A549 (cell line): ENCODE measurements around the gene EXT2. TPM values are rescaled to one million over a fixed set of nuclear protein-coding genes. Genes with fewer than 3 reads are reported as not detected.

ENCODE experiments used
- ATAC-seq, 2 experiments: fragments of 200-7000 bp in 1 of 2; fragments of >200 bp in 1 of 2; cut with Nextera tagmentation in 1 of 2; cut with Tn5 transposase in 1 of 2; 3 replicates each; pipeline versions ENCODE4 v1.8.0 to v1.9.1; 2018 to 2020; ENCODE audit warnings: mild to moderate bottlenecking in 1 of 2, moderate library complexity in 1 of 2
- CTCF ChIA-PET: fragments of 300-600 bp; sonication (Branson Sonifier 250); formaldehyde crosslinking; extraction: SDS; loops from one replicate; lab custom pipeline; 2021; ENCODE audit warnings: antibody characterized with exemption, inconsistent platforms; lab: Yijun Ruan, JAX
- POLR2A ChIA-PET: fragments of 350-600 bp; formaldehyde crosslinking; extraction: SDS; loops from one replicate; lab custom pipeline; 2021; ENCODE audit warnings: antibody characterized with exemption, inconsistent platforms; lab: Yijun Ruan, JAX
- DNase-seq, 2 experiments: peaks; one replicate each; pipeline versions ENCODE4 v3.0.0 to v3.0.0-alpha.2; 2011 to 2016; ENCODE audit warnings: low read depth in 1 of 2, low spot score in 1 of 2
- FAIRE-seq: peaks from 2 replicates; lab custom pipeline; 2011; peaks lifted over from hg19 to GRCh38; lab: Jason Lieb, UNC
- H3K27ac ChIP-seq, 2 experiments: fragments of >200 bp; sonication (Bioruptor Twin); formaldehyde crosslinking; 3 replicates each; pipeline ENCODE4 v1.5.1; 2016 to 2017
- H3K4me1 ChIP-seq: fragments of >200 bp; sonication (Bioruptor Twin); formaldehyde crosslinking; 3 replicates; pipeline ENCODE4 v1.6.1; 2016
- H3K4me2 ChIP-seq: fragments of >200 bp; sonication (Bioruptor Twin); formaldehyde crosslinking; 3 replicates; pipeline ENCODE4 v1.6.1; 2016
- H3K4me3 ChIP-seq: fragments of >200 bp; sonication (Bioruptor Twin); formaldehyde crosslinking; 3 replicates; pipeline ENCODE4 v1.5.1; 2016
- H3K9me3 ChIP-seq: fragments of >200 bp; sonication (Bioruptor Twin); formaldehyde crosslinking; 3 replicates; pipeline ENCODE4 v1.6.1; 2016
- ATOH8 ChIP-seq: fragments of 250-450 bp; sonication (Bioruptor Pico); IDR thresholded peaks from 2 replicates; pipeline ENCODE4 v1.5.0; 2020; ENCODE audit warnings: low read depth, mild to moderate bottlenecking, moderate library complexity
- BCL3 ChIP-seq: fragments of >200 bp; sonication (Bioruptor Twin); formaldehyde crosslinking; IDR thresholded peaks from 3 replicates; pipeline ENCODE4 v1.6.1; 2016
- BHLHE40 ChIP-seq: IDR thresholded peaks from 2 replicates; pipeline ENCODE4 v1.6.1; 2012; ENCODE audit warnings: low read depth, low read length, inconsistent platforms
- CHD2 ChIP-seq: fragments of 150-350 bp; IDR thresholded peaks from 2 replicates; pipeline ENCODE4 v1.6.1; 2014; ENCODE audit warnings: low read length; ENCODE audit not compliant: partially characterized antibody
- CHD4 ChIP-seq: fragments of 200-600 bp; sonication (generic); IDR thresholded peaks from 2 replicates; pipeline ENCODE4 v1.6.1; 2016; ENCODE audit warnings: antibody characterized with exemption, mild to moderate bottlenecking, borderline replicate concordance
- CTCF ChIP-seq: fragments of >200 bp; sonication (Bioruptor Twin); formaldehyde crosslinking; IDR thresholded peaks from 3 replicates; pipeline ENCODE4 v1.5.1; 2016
- EP300 ChIP-seq, 2 experiments: fragments of >200 bp; sonication (Bioruptor Twin); formaldehyde crosslinking; IDR thresholded peaks; 2 replicates in 1 of 2; 3 replicates in 1 of 2; pipeline ENCODE4 v1.6.1; 2016 to 2017
- HEYL ChIP-seq: fragments of 250-450 bp; sonication (Bioruptor Pico); IDR thresholded peaks from 2 replicates; pipeline ENCODE4 v1.8.0; 2021; ENCODE audit warnings: mild to moderate bottlenecking, moderate library complexity
- HOXA7 ChIP-seq: fragments of 250-450 bp; sonication (Bioruptor Pico); IDR thresholded peaks from 2 replicates; pipeline ENCODE4 v1.5.0; 2020; ENCODE audit warnings: mild to moderate bottlenecking, moderate library complexity
- HOXB5 ChIP-seq: fragments of 250-450 bp; sonication (Bioruptor Pico); IDR thresholded peaks from 2 replicates; pipeline ENCODE4 v1.5.0; 2020; ENCODE audit warnings: mild to moderate bottlenecking, moderate library complexity
- JUNB ChIP-seq: fragments of >200 bp; sonication (Bioruptor Twin); formaldehyde crosslinking; IDR thresholded peaks from 2 replicates; pipeline ENCODE4 v1.6.1; 2016
- KDM5A ChIP-seq: fragments of 200-600 bp; sonication (generic); IDR thresholded peaks from 2 replicates; pipeline ENCODE4 v1.6.1; 2016; ENCODE audit warnings: antibody characterized with exemption, mild to moderate bottlenecking
- MAZ ChIP-seq: fragments of 150-350 bp; IDR thresholded peaks from 2 replicates; pipeline ENCODE4 v1.6.1; 2014; ENCODE audit warnings: antibody characterized with exemption, low read depth, low read length, borderline replicate concordance
- MYC ChIP-seq: IDR thresholded peaks from 2 replicates; pipeline ENCODE4 v1.6.1; 2012; ENCODE audit warnings: mild to moderate bottlenecking, inconsistent platforms, low read length, improper control_type of control experiment, borderline replicate concordance
- NFE2L2 ChIP-seq: fragments of 150-350 bp; conservative IDR thresholded peaks from 2 replicates; pipeline ENCODE4 v1.6.1; 2014; ENCODE audit warnings: low read length
- NPAS2 ChIP-seq: fragments of 250-450 bp; sonication (Bioruptor Pico); IDR thresholded peaks from 2 replicates; pipeline ENCODE4 v1.8.0; 2022; ENCODE audit warnings: mild to moderate bottlenecking, moderate library complexity, borderline replicate concordance
- POLR2A ChIP-seq: IDR thresholded peaks from 2 replicates; pipeline ENCODE4 v1.6.1; 2012; ENCODE audit warnings: mild to moderate bottlenecking, low read length
- RAD21 ChIP-seq, 2 experiments: fragments of >200 bp in 1 of 2; sonication (Bioruptor Twin) in 1 of 2; formaldehyde crosslinking in 1 of 2; IDR thresholded peaks in 1 of 2; conservative IDR thresholded peaks in 1 of 2; 2 replicates in 1 of 2; 3 replicates in 1 of 2; pipeline ENCODE4 v1.6.1; 2012 to 2018; ENCODE audit warnings: inconsistent platforms in 1 of 2
- REST ChIP-seq: fragments of 200-600 bp; sonication (generic); IDR thresholded peaks from 2 replicates; pipeline ENCODE4 v1.6.1; 2016; ENCODE audit warnings: antibody characterized with exemption, mild to moderate bottlenecking, moderate library complexity
- RNF2 ChIP-seq: fragments of 200-600 bp; sonication (generic); IDR thresholded peaks from 2 replicates; pipeline ENCODE4 v1.6.1; 2016; ENCODE audit warnings: low read depth, mild to moderate bottlenecking, antibody characterized with exemption, moderate library complexity, borderline replicate concordance
- SMC3 ChIP-seq: fragments of >200 bp; sonication (Bioruptor Twin); formaldehyde crosslinking; IDR thresholded peaks from 3 replicates; pipeline ENCODE4 v1.6.1; 2018; ENCODE audit warnings: inconsistent platforms
- TFCP2L1 ChIP-seq: fragments of 250-450 bp; sonication (Bioruptor Pico); IDR thresholded peaks from 2 replicates; pipeline ENCODE4 v1.5.0; 2021; ENCODE audit warnings: mild to moderate bottlenecking
- TP53 ChIP-seq: fragments of 250-450 bp; sonication (Bioruptor Pico); IDR thresholded peaks from 2 replicates; pipeline ENCODE4 v1.5.0; 2021; ENCODE audit warnings: mild to moderate bottlenecking, moderate library complexity
- ZFP36 ChIP-seq: fragments of 450-650 bp; IDR thresholded peaks from 2 replicates; pipeline ENCODE4 v1.6.1; 2014; ENCODE audit warnings: borderline replicate concordance; ENCODE audit not compliant: partially characterized antibody
- WGBS: methylation state at CpG from one replicate; pipeline ENCODE4 v1.1.6; 2017; ENCODE audit errors: missing lambda C conversion rate; 5-methylcytosine and 5-hydroxymethylcytosine counted together
- polyA plus RNA-seq, 4 experiments: library from polyadenylated mRNA; depleted of rRNA in 3 of 4; stranded (reverse); fragments of >200 nt; fragmentation: RNase III in 1 of 4; extraction: RNeasy Plus Mini Kit Qiagen cat#74134 plus additional on column Dnase treatment in 1 of 4; gene quantifications; 2 replicates in 3 of 4; 3 replicates in 1 of 4; pipeline ENCODE4 v1.2.3, GENCODE V29; 2011 to 2017

Gene EXT2
- polyA plus RNA-seq, 2 of the 4 experiments (the other 2 are of a cell fraction): 56.5 to 77.3 TPM

GRCh38 chr11:44285756-44286155, 190.3 kb downstream of the EXT2 start:
- ATAC-seq: peak in 1 of 2 experiments; percentile 41; a peak in 3 of 6 replicates
- DNase-seq: no peak
- no peak overlapping the region for H3K4me2 ChIP-seq
- POLR2A ChIA-PET: interaction anchor here (0.7 kb wide), 1 partner anchor 31 kb away, joined by 3 read pairs; no protein-coding TSS in a partner anchor
- no peak for TF ChIP-seq TP53
- TF ChIP-seq POLR2A: no peak
- H3K4me1 ChIP-seq: peaks cover 46% of the 10 kb centered on the region
- 45% methylated on average over 2 of the region's 2 CpGs for whole genome bisulfite sequencing
- CTCF ChIA-PET: interaction anchor here (0.6 to 9.1 kb wide), 60 partner anchors 8 to 641 kb away, joined by 3 to 152 read pairs (median 5); partner anchors contain the start of genes ALX4, C11orf96 and CD82
- no peaks in the 10 kb centered on the region for H3K9me3 ChIP-seq
- H3K27ac ChIP-seq: peak overlapping the region in 1 of 2 experiments; percentile 78; a peak in 3 of 6 replicates
- H3K4me3 ChIP-seq: no peak overlapping the region
- no peak for FAIRE-seq

GRCh38 chr11:44286268-44286880, 190.9 kb downstream of the EXT2 start:
- ChIA-PET CTCF (interaction anchor here (0.6 to 9.1 kb wide), 64 partner anchors 9 to 641 kb away, joined by 3 to 152 read pairs (median 5); partner anchors contain the start of genes ALX4, C11orf96 and CD82), POLR2A (interaction anchor here (0.7 kb wide), 1 partner anchor 31 kb away, joined by 3 read pairs; no protein-coding TSS in a partner anchor)
- H3K4me1 ChIP-seq: peaks cover 47% of the 10 kb centered on the region
- no peaks in the 10 kb centered on the region for H3K9me3 ChIP-seq
- no peak overlapping the region for H3K4me3 ChIP-seq
- 60% methylated on average over 10 of the region's 10 CpGs for WGBS
- peak; percentile 78 to 88; a peak in 4 of 6 replicates for ATAC-seq
- TF ChIP-seq RAD21 (conservative IDR thresholded peaks at IDR 0.05 in 1 of 2, IDR thresholded peaks at IDR 0.05 in 1 of 2) (peak; percentile 95 to 96), RNF2 (no peak), ZFP36 (no peak), TP53 (no peak), HOXB5 (no peak), KDM5A (no peak), MYC (no peak), CTCF (peak; percentile 91), CHD4 (no peak), SMC3 (peak; percentile 97), HEYL (no peak)
- DNase-seq: peak; percentile 70 to 89
- H3K4me2 ChIP-seq: no peak overlapping the region; the same call in 2 of the 3 replicates
- H3K27ac ChIP-seq: peak overlapping the region; percentile 57 to 78; a peak in 5 of 6 replicates
- FAIRE-seq: peak; percentile 65

GRCh38 chr11:44286911-44287310, 191.4 kb downstream of the EXT2 start:
- Histone ChIP-seq H3K4me3 (no peak overlapping the region), H3K27ac (peak overlapping the region; percentile 57 to 78; a peak in 5 of 6 replicates), H3K9me3 (no peaks in the 10 kb centered on the region), H3K4me2 (peak overlapping the region; percentile 49), H3K4me1 (peaks cover 47% of the 10 kb centered on the region)
- WGBS: 89% methylated on average over 11 of the region's 11 CpGs
- FAIRE-seq (no peak), ATAC-seq (no peak), DNase-seq (no peak)
- CTCF ChIA-PET: interaction anchor here (0.7 to 9.1 kb wide), 38 partner anchors 8 to 624 kb away, joined by 3 to 152 read pairs (median 6); partner anchors contain the start of genes ALX4, C11orf96 and CD82
- POLR2A ChIA-PET: no interaction called here
- TF ChIP-seq EP300 (IDR thresholded peaks at IDR 0.05): no peak
- TF ChIP-seq JUNB: no peak
- TF ChIP-seq RAD21 (conservative IDR thresholded peaks at IDR 0.05 in 1 of 2, IDR thresholded peaks at IDR 0.05 in 1 of 2): no peak
- no peak for TF ChIP-seq NFE2L2
- no peak for TF ChIP-seq NPAS2 (CRISPR knock-in tag)
- TF ChIP-seq REST: no peak
- no peak for TF ChIP-seq BCL3
- no peak for TF ChIP-seq CHD4
- no peak for TF ChIP-seq TFCP2L1 (CRISPR knock-in tag)
- TF ChIP-seq POLR2A: no peak
- TF ChIP-seq ATOH8 (CRISPR knock-in tag): no peak
- no peak for TF ChIP-seq HOXA7 (CRISPR knock-in tag)
- no peak for TF ChIP-seq HEYL
- no peak for TF ChIP-seq CHD2
- no peak for TF ChIP-seq MAZ
- TF ChIP-seq BHLHE40: no peak
